Erythroblast (primary cell): Measurements from ENCODE around the gene EGFR.

Experiments
- GATA1 ChIP-seq: IDR thresholded peaks from 2 replicates; pipeline ENCODE4 v1.6.1; 2011; ENCODE audit warnings: low read depth, mild to moderate bottlenecking, control low read depth, low read length, moderate library complexity
- POLR2A ChIP-seq: IDR thresholded peaks from 2 replicates; pipeline ENCODE4 v1.6.1; 2011; ENCODE audit warnings: mild to moderate bottlenecking, low read length

DNA sequence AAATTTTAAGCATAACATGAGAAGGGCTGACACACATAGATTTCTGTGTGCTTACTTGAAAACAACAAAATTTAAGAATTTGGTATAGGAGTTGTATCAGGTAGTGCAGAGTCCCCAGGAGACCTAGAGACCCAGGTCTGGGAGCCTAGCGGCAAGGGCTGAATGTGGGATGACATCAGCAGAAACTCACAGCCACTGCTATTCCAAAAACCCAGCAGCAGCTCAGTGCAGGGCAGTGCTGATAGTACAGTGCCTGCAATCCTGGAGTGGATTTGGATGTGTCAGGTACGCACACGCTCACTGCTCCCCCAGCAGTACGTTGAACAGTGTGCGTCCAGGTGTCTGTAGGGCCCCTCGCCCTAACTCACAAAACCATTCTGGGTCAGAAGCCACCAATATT lies 87.1 kb downstream of the EGFR start:
- TF ChIP-seq POLR2A (no peak), GATA1 (no peak)
